Trophoblast cell (in vitro differentiated cells and primary cell): Measurements from ENCODE around the gene COLEC11.

Source experiments
- DNase-seq, 2 donors: peaks; one replicate each; pipeline ENCODE4 v3.0.0-alpha.2; 2016
- H2AFZ ChIP-seq: 2 replicates; pipeline ENCODE4 v1.6.1; 2013; ENCODE audit warnings: low read length, moderate library complexity, mild to moderate bottlenecking; ENCODE audit not compliant: insufficient read depth, poor library complexity
- H2AK5ac ChIP-seq: 2 replicates; pipeline ENCODE4 v1.6.1; 2013; ENCODE audit warnings: mild to moderate bottlenecking, low read length
- H2BK120ac ChIP-seq: 2 replicates; pipeline ENCODE4 v1.6.1; 2013; ENCODE audit warnings: low read length, mild to moderate bottlenecking, moderate library complexity; ENCODE audit not compliant: insufficient read depth, poor library complexity
- H2BK12ac ChIP-seq: 2 replicates; pipeline ENCODE4 v1.6.1; 2013; ENCODE audit warnings: mild to moderate bottlenecking, low read length, moderate library complexity
- H2BK5ac ChIP-seq: 2 replicates; pipeline ENCODE4 v1.6.1; 2013; ENCODE audit warnings: low read length, low read depth, moderate library complexity, mild to moderate bottlenecking; ENCODE audit not compliant: poor library complexity
- H3K14ac ChIP-seq: 2 replicates; pipeline ENCODE4 v1.6.1; 2013; ENCODE audit warnings: mild to moderate bottlenecking, low read length
- H3K18ac ChIP-seq: 2 replicates; pipeline ENCODE4 v1.6.1; 2013; ENCODE audit warnings: mild to moderate bottlenecking, low read length
- H3K23ac ChIP-seq: 2 replicates; pipeline ENCODE4 v1.6.1; 2013; ENCODE audit warnings: low read length
- H3K27ac ChIP-seq: 2 replicates; pipeline ENCODE4 v1.5.1; 2013; ENCODE audit warnings: low read depth, mild to moderate bottlenecking, inconsistent platforms, low read length, moderate library complexity
- H3K27me3 ChIP-seq: 2 replicates; pipeline ENCODE4 v1.6.1; 2013; ENCODE audit warnings: inconsistent platforms, mild to moderate bottlenecking, low read length, moderate library complexity; ENCODE audit not compliant: insufficient read depth
- H3K36me3 ChIP-seq, 2 experiments: 1 replicate in 1 of 2; 2 replicates in 1 of 2; pipeline ENCODE4 v1.6.1; 2013; ENCODE audit warnings: low read length in 2 of 2, mild to moderate bottlenecking in 2 of 2, moderate library complexity in 1 of 2; ENCODE audit not compliant: insufficient read depth in 2 of 2, control insufficient read depth in 1 of 2
- H3K4ac ChIP-seq: 2 replicates; pipeline ENCODE4 v1.6.1; 2013; ENCODE audit warnings: low read depth, mild to moderate bottlenecking, low read length, moderate library complexity
- H3K4me1 ChIP-seq, 2 experiments: 1 replicate in 1 of 2; 2 replicates in 1 of 2; pipeline ENCODE4 v1.6.1; 2013; ENCODE audit warnings: low read length in 2 of 2, mild to moderate bottlenecking in 2 of 2, moderate library complexity in 1 of 2; ENCODE audit not compliant: insufficient read depth in 2 of 2, control insufficient read depth in 1 of 2
- H3K4me2 ChIP-seq: 2 replicates; pipeline ENCODE4 v1.6.1; 2013; ENCODE audit warnings: inconsistent platforms, mild to moderate bottlenecking, low read length, moderate library complexity
- H3K4me3 ChIP-seq: 2 replicates; pipeline ENCODE4 v1.5.1; 2013; ENCODE audit warnings: mild to moderate bottlenecking, low read depth, low read length, inconsistent platforms
- H3K79me1 ChIP-seq: one replicate; pipeline ENCODE4 v1.6.1; 2013; ENCODE audit warnings: low read length
- H3K79me2 ChIP-seq: 2 replicates; pipeline ENCODE4 v1.6.1; 2013; ENCODE audit warnings: low read length, mild to moderate bottlenecking; ENCODE audit not compliant: control insufficient read depth, insufficient read depth, poor library complexity
- H3K9ac ChIP-seq: 2 replicates; pipeline ENCODE4 v1.6.1; 2013; ENCODE audit warnings: mild to moderate bottlenecking, low read length
- H3K9me3 ChIP-seq: 2 replicates; pipeline ENCODE4 v1.6.1; 2013; ENCODE audit warnings: low read depth, mild to moderate bottlenecking, control low read depth, inconsistent platforms, low read length; ENCODE audit not compliant: insufficient read depth
- H4K12ac ChIP-seq: 2 replicates; pipeline ENCODE4 v1.6.1; 2013; ENCODE audit warnings: low read depth, mild to moderate bottlenecking, low read length, moderate library complexity
- H4K8ac ChIP-seq: 2 replicates; pipeline ENCODE4 v1.6.1; 2013; ENCODE audit warnings: low read depth, mild to moderate bottlenecking, low read length, moderate library complexity
- H4K91ac ChIP-seq: one replicate; pipeline ENCODE4 v1.6.1; 2013; ENCODE audit warnings: low read depth, mild to moderate bottlenecking, low read length, moderate library complexity
- WGBS: extraction: QIAGEN DNeasy Blood & Tissue Kit; methylation state at CpG from one replicate; pipeline ENCODE4 v1.1.7; 2013; ENCODE audit warnings: missing lambda C conversion rate; ENCODE audit not compliant: insufficient read length, insufficient coverage; ENCODE audit errors: extremely low coverage; 5-methylcytosine and 5-hydroxymethylcytosine counted together

Gene COLEC11

GRCh38 chr2:3600256-3600855, 5.4 kb downstream of the COLEC11 start:
- Histone ChIP-seq H3K4me3 (no peak overlapping the region), H2BK12ac (no peak overlapping the region), H2BK120ac (no peak overlapping the region), H4K12ac (no peak overlapping the region), H3K4me1 (no peaks in the 10 kb centered on the region), H3K79me2 (no peaks in the 10 kb centered on the region), H3K18ac (no peak overlapping the region), H3K9ac (no peak overlapping the region), H3K4ac (no peak overlapping the region), H3K4me2 (no peak overlapping the region), H3K27ac (no peak overlapping the region), H3K9me3 (no peaks in the 10 kb centered on the region), H3K23ac (no peak overlapping the region), H3K14ac (no peak overlapping the region), H4K91ac (no peak overlapping the region), H3K36me3 (no peaks in the 10 kb centered on the region), H2AK5ac (no peak overlapping the region), H4K8ac (no peak overlapping the region), H3K27me3 (no peaks in the 10 kb centered on the region), H2AFZ (no peak overlapping the region), H3K79me1 (no peaks in the 10 kb centered on the region), H2BK5ac (no peak overlapping the region)
- WGBS = no CpG with 5 or more reads among the region's 11 CpGs
- no peak for DNase-seq

GRCh38 chr2:3601561-3602271, 6.8 kb downstream of the COLEC11 start:
- Histone ChIP-seq H4K12ac (no peak overlapping the region), H3K27ac (no peak overlapping the region), H2BK12ac (no peak overlapping the region), H3K9ac (no peak overlapping the region), H3K4ac (no peak overlapping the region), H4K8ac (no peak overlapping the region), H2AFZ (no peak overlapping the region), H3K23ac (no peak overlapping the region), H2BK120ac (no peak overlapping the region), H3K36me3 (no peaks in the 10 kb centered on the region), H2BK5ac (no peak overlapping the region), H3K18ac (no peak overlapping the region), H3K9me3 (no peaks in the 10 kb centered on the region), H3K79me1 (no peaks in the 10 kb centered on the region), H3K79me2 (no peaks in the 10 kb centered on the region), H3K4me1 (no peaks in the 10 kb centered on the region), H3K14ac (no peak overlapping the region), H3K4me2 (no peak overlapping the region), H3K27me3 (no peaks in the 10 kb centered on the region), H2AK5ac (no peak overlapping the region), H3K4me3 (no peak overlapping the region), H4K91ac (no peak overlapping the region)
- DNase-seq = no peak
- WGBS = no CpG with 5 or more reads among the region's 22 CpGs

- Histone ChIP-seq H3K4me2 (no peak overlapping the region), H3K4me3 (no peak overlapping the region), H3K9ac (no peak overlapping the region), H3K79me2 (no peaks in the 10 kb centered on the region), H3K23ac (no peak overlapping the region), H3K27ac (no peak overlapping the region), H3K79me1 (no peaks in the 10 kb centered on the region), H3K9me3 (no peaks in the 10 kb centered on the region), H4K12ac (no peak overlapping the region), H2BK12ac (no peak overlapping the region), H2AK5ac (no peak overlapping the region), H2AFZ (no peak overlapping the region), H4K8ac (no peak overlapping the region), H3K36me3 (no peaks in the 10 kb centered on the region), H3K27me3 (no peaks in the 10 kb centered on the region), H3K4ac (no peak overlapping the region), H2BK120ac (no peak overlapping the region), H3K18ac (no peak overlapping the region), H3K4me1 (no peaks in the 10 kb centered on the region), H4K91ac (no peak overlapping the region), H2BK5ac (no peak overlapping the region), H3K14ac (no peak overlapping the region)
- no CpG with 5 or more reads among the region's 25 CpGs for WGBS
- no peak for DNase-seq
Observed at GRCh38 chr2:3602553-3603339, 7.8 kb downstream of the COLEC11 start.

GRCh38 chr2:3603536-3604206, 8.8 kb downstream of the COLEC11 start:
- Histone ChIP-seq H3K23ac (no peak overlapping the region), H3K36me3 (no peaks in the 10 kb centered on the region), H3K79me2 (no peaks in the 10 kb centered on the region), H2AFZ (no peak overlapping the region), H3K4me3 (no peak overlapping the region), H3K9ac (no peak overlapping the region), H3K79me1 (no peaks in the 10 kb centered on the region), H3K4me1 (no peaks in the 10 kb centered on the region), H3K18ac (no peak overlapping the region), H3K4ac (no peak overlapping the region), H4K8ac (no peak overlapping the region), H3K27ac (no peak overlapping the region), H3K4me2 (no peak overlapping the region), H2BK12ac (no peak overlapping the region), H2AK5ac (no peak overlapping the region), H2BK120ac (no peak overlapping the region), H3K27me3 (no peaks in the 10 kb centered on the region), H2BK5ac (no peak overlapping the region), H3K9me3 (no peaks in the 10 kb centered on the region), H3K14ac (no peak overlapping the region), H4K12ac (no peak overlapping the region), H4K91ac (no peak overlapping the region)
- DNase-seq = no peak
- no CpG with 5 or more reads among the region's 19 CpGs for WGBS
